Esophagus squamous epithelium (tissue), 5 donors: ENCODE measurements around the gene B4GALNT4. TPM values are rescaled to one million over a fixed set of nuclear protein-coding genes. Genes with fewer than 3 reads are reported as not detected.
A peak's percentile ranks its signal among the peaks of the same experiment; 100 is the strongest.

Source experiments
- DNase-seq: peaks from one replicate; lab custom pipeline; 2025; lab: John Stamatoyannopoulos, UW
- H3K27ac ChIP-seq, 4 donors: fragments of 200-600 bp; sonication (generic); one replicate each; pipeline ENCODE4 v1.5.1; 2016 to 2019; ENCODE audit warnings: mild to moderate bottlenecking in 1 of 4
- H3K27me3 ChIP-seq, 4 donors: fragments of 200-600 bp; sonication (generic); 1 replicate in 3 of 4; 2 replicates in 1 of 4; pipeline versions ENCODE4 v1.5.1 to v1.6.0; 2017 to 2021; ENCODE audit warnings: antibody characterized with exemption in 1 of 4
- H3K36me3 ChIP-seq, 3 donors: fragments of 200-600 bp; sonication (generic); one replicate each; pipeline ENCODE4 v1.5.1; 2016 to 2019
- H3K4me1 ChIP-seq, 3 donors: fragments of 200-600 bp; sonication (generic); one replicate each; pipeline ENCODE4 v1.5.1; 2017 to 2019
- H3K4me3 ChIP-seq, 4 donors: fragments of 200-600 bp; sonication (generic); 1 replicate in 3 of 4; 2 replicates in 1 of 4; pipeline ENCODE4 v1.5.1; 2016 to 2019; ENCODE audit warnings: mild to moderate bottlenecking in 2 of 4, moderate library complexity in 1 of 4
- H3K9me3 ChIP-seq, 3 donors: fragments of 200-600 bp; sonication (generic); one replicate each; pipeline ENCODE4 v1.5.1; 2016 to 2019
- POLR2A ChIP-seq, 4 donors: fragments of 450-650 bp; IDR thresholded peaks; one replicate each; pipeline ENCODE4 v1.6.1; 2017; ENCODE audit warnings: antibody characterized with exemption in 4 of 4, mild to moderate bottlenecking in 4 of 4, moderate library complexity in 3 of 4
- WGBS, 2 donors: methylation state at CpG; one replicate each; pipeline ENCODE4 v1.1.5; 2018; 5-methylcytosine and 5-hydroxymethylcytosine counted together
- intact Hi-C: fragments of 100-400 bp; cut with DNase I; formaldehyde crosslinking; loops from one replicate; pipeline ENCODE4 v1.15.0; 2022
- total RNA-seq, 4 donors: library from RNA; depleted of rRNA; stranded (reverse); fragments of >200 nt; gene quantifications; one replicate each; pipeline ENCODE4 v1.1.0, GENCODE V29; 2016
- TF ChIP-seq, protein P1 (sequence below), 6 experiments: fragments of 450-650 bp in 4 of 6; fragments of 200-600 bp in 2 of 6; sonication (generic) in 2 of 6; IDR thresholded peaks; one replicate each; pipeline ENCODE4 v1.5.1; 2016 to 2019; ENCODE audit warnings: antibody characterized with exemption in 6 of 6, mild to moderate bottlenecking in 4 of 6, moderate library complexity in 4 of 6
- donor health status: DM: yes; HTN: yes; CAD: no.

Gene B4GALNT4
- total RNA-seq, 4 donors from 2014 or later: 0.97 to 7.9 (median 3.3) TPM

DNA sequence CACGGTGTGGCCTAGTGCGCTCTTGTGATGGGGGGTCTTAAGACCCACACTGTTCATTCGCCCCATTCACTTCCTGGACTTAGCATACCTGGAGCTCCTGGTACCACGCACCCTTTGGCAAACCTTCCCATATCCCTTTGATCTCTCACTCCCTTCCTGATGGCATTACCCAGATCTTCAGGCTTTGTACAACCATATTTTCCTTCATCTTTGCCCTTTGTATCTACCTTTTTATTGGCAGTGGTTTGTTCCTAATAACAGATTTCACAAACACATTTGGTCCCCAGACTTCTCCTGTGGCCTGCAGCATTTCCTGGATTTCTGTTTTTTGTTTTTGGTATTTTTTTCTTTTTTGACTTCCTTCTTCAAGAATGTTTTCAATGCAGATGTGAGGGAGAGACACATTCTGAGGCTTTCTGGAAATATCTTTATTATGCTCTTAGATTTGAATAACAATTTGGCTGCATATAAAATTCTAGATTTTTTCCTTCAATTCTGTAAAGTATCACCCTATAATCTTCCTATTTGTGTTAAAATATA lies 32.6 kb upstream of the B4GALNT4 start:
- DNase-seq: no peak
- Histone ChIP-seq H3K4me1 (peaks cover under 1 to 26% (median 14%) of the 10 kb centered on the region in 3 donors), H3K4me3 (no peak overlapping the region), H3K36me3 (no peaks in the 10 kb centered on the region), H3K27ac (peak overlapping the region in 3 of 4 donors; percentile 59 to 83 (median 80)), H3K9me3 (no peaks in the 10 kb centered on the region), H3K27me3 (peaks cover 0 to 50% (median 0%) of the 10 kb centered on the region in 4 donors)
- no peak for TF ChIP-seq POLR2A (IDR thresholded peaks at IDR 0.05)
- TF ChIP-seq, protein P1, sequence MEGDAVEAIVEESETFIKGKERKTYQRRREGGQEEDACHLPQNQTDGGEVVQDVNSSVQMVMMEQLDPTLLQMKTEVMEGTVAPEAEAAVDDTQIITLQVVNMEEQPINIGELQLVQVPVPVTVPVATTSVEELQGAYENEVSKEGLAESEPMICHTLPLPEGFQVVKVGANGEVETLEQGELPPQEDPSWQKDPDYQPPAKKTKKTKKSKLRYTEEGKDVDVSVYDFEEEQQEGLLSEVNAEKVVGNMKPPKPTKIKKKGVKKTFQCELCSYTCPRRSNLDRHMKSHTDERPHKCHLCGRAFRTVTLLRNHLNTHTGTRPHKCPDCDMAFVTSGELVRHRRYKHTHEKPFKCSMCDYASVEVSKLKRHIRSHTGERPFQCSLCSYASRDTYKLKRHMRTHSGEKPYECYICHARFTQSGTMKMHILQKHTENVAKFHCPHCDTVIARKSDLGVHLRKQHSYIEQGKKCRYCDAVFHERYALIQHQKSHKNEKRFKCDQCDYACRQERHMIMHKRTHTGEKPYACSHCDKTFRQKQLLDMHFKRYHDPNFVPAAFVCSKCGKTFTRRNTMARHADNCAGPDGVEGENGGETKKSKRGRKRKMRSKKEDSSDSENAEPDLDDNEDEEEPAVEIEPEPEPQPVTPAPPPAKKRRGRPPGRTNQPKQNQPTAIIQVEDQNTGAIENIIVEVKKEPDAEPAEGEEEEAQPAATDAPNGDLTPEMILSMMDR (IDR thresholded peaks at IDR 0.05): no peak
- intact Hi-C loops: no loop called here
- WGBS, 2 donors: 75 to 87% methylated on average over 4 of the region's 4 CpGs

DNA sequence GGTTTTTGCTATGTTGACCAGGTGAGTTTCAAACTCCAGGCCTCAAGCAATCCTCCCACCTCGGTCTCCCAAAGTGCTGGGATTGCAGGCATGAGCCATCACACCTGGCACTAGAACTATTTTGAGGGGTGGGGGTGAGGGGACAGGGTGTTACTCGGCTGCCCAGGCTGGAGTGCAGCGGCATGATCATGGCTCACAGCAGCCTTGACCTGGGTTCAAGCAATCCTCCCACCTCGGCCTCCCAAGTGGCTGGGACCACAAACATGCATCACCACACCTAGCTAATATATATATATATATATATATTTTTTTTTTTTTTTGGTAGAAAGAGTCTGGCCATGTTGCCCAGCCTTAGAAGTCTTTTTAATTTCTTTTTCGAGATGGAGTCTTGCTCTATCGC lies 31.6 kb upstream of the B4GALNT4 start:
- H3K4me1 ChIP-seq: peaks cover 4 to 35% (median 17%) of the 10 kb centered on the region in 3 donors
- no peaks in the 10 kb centered on the region for H3K36me3 ChIP-seq
- WGBS, 2 donors: 86 to 91% methylated on average over 5 to 6 of the region's 6 CpGs
- DNase-seq: no peak
- no peak overlapping the region for H3K27ac ChIP-seq
- H3K4me3 ChIP-seq: no peak overlapping the region
- H3K27me3 ChIP-seq: peaks cover 0 to 44% (median 0%) of the 10 kb centered on the region in 4 donors
- no peaks in the 10 kb centered on the region for H3K9me3 ChIP-seq
- TF ChIP-seq, protein P1 (IDR thresholded peaks at IDR 0.05): no peak
- TF ChIP-seq POLR2A (IDR thresholded peaks at IDR 0.05): no peak
- intact Hi-C loops: no loop called here

DNA sequence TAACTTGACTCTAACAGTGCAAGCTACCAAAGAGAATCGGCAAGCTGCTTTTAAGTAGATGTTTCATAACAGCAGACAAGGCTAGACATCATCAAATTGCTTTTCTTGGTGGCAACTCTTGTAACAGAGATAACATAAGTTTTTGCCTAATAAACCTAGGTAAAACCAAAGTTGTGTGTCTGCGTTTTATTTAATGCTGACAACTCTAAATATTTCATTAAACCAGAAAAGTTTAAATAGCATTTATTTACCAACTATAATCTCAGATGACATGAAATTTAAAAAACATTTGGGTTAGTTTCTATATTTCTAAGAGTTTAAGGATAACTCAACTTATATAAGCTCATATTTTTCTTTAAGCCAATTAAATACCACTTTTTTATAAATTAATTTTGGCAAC lies 29.3 kb upstream of the B4GALNT4 start:
- Histone ChIP-seq H3K27ac (no peak overlapping the region), H3K4me1 (peaks cover 4 to 33% (median 17%) of the 10 kb centered on the region in 3 donors), H3K36me3 (no peaks in the 10 kb centered on the region), H3K27me3 (peaks cover 0 to 26% (median 0%) of the 10 kb centered on the region in 4 donors), H3K9me3 (no peaks in the 10 kb centered on the region), H3K4me3 (no peak overlapping the region)
- intact Hi-C loops: no loop called here
- WGBS, 2 donors: 92 to 93% methylated on average over 2 of the region's 2 CpGs
- no peak for TF ChIP-seq POLR2A (IDR thresholded peaks at IDR 0.05)
- TF ChIP-seq, protein P1 (IDR thresholded peaks at IDR 0.05): no peak
- DNase-seq: no peak

DNA sequence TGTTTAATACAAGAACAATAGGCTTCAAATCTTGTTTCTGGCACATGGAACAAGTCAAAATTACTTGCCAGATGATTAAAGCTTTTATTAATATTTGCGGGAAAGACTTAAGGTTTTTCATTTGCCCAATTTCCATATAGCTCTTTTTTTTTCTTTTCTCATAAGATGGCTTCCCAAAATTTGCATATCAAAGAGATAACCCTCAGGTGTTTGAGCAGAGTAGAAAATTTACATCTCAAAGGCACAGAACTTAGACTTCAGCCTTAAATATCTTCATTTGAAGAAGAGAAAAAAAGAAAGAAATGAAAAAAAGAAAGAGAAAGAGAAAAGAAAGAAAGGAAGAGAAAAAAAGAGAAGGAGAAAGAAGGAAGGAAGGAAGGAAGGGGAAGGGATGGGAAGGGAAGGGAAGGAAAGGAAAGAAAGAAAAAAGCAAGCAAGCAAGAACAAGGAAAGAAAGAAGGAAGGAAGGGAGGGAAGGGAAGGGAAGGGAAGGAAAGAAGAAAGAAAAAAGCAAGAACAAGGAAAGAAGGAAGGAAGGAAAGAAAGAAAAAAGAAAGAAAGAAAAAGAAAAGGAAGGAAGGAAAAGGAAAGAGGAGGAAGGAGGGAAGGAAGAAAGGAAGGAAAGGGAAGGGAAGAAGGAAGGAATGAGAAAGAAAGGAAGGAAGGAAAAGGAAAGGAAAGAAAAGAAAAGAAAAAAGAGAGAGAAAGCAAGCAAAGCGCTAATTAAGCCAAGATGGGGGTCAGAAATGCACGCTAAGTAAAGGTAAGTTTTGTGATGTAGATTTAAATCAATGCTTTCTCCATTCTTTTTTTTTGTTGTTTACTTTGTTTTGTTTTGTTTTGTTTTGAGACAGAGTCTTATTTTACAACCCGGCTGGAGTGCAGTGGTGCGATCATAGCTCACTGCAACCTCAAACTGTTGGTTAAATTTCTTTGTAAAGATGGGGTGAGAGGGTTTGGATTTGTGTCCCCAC lies 28.5 kb upstream of the B4GALNT4 start:
- WGBS, 2 donors: 53 to 59% methylated on average over 5 of the region's 5 CpGs
- intact Hi-C loops: no loop called here
- peaks cover 0 to 30% (median 0%) of the 10 kb centered on the region in 4 donors for H3K27me3 ChIP-seq
- H3K4me3 ChIP-seq: no peak overlapping the region
- H3K4me1 ChIP-seq: peaks cover 4 to 24% (median 11%) of the 10 kb centered on the region in 3 donors
- DNase-seq: no peak
- H3K27ac ChIP-seq: no peak overlapping the region
- no peaks in the 10 kb centered on the region for H3K9me3 ChIP-seq
- H3K36me3 ChIP-seq: no peaks in the 10 kb centered on the region
- TF ChIP-seq POLR2A (IDR thresholded peaks at IDR 0.05): no peak
- TF ChIP-seq, protein P1 (IDR thresholded peaks at IDR 0.05): no peak

DNA sequence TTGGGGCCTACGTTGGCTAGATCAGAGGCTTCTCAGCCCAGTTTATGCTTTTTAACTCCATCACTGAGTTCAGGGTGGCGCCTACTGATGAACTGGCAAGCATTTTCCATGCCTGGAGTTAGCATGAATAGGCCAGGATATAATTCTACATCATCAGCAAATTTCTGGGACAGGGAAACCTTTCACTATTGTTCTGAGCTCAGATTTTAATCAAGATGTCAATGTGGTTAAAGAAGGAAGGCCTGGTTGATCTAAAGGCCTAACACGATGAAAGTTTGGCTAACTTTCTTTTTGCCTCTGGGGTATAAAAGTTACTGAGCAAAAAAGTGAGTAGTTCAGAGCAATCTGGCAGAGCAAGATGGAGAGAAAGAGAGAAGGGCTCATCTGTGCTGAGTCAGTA lies 27.0 kb upstream of the B4GALNT4 start:
- 16 to 52% methylated on average over 2 to 3 of the region's 3 CpGs for WGBS, 2 donors
- intact Hi-C loops: no loop called here
- Histone ChIP-seq H3K4me1 (peaks cover 3 to 12% (median 4%) of the 10 kb centered on the region in 3 donors), H3K27ac (peak overlapping the region in 3 of 4 donors; percentile 34 to 50 (median 50)), H3K27me3 (peaks cover 0 to 38% (median 0%) of the 10 kb centered on the region in 4 donors), H3K4me3 (no peak overlapping the region), H3K9me3 (no peaks in the 10 kb centered on the region), H3K36me3 (no peaks in the 10 kb centered on the region)
- DNase-seq: no peak
- TF ChIP-seq POLR2A (IDR thresholded peaks at IDR 0.05): no peak
- TF ChIP-seq, protein P1 (IDR thresholded peaks at IDR 0.05): no peak
